Adrenal gland (tissue), 12 donors: Measurements from ENCODE around the gene TMUB2. TPM values are rescaled to one million over a fixed set of nuclear protein-coding genes. Genes with fewer than 3 reads are reported as not detected.

Experiments used
- DNase-seq, 7 donors: peaks; one replicate each; pipeline ENCODE4 v3.0.0-alpha.2; 2019 to 2020
- H3K27ac ChIP-seq, 5 donors: fragments of 200-600 bp; sonication (generic) in 4 of 5; 1 replicate in 3 of 5; 2 replicates in 2 of 5; pipeline versions ENCODE4 v1.5.1 to v1.8.0; 2016 to 2020; ENCODE audit warnings: mild to moderate bottlenecking in 1 of 5
- H3K27me3 ChIP-seq: fragments of 200-600 bp; 2 replicates; pipeline ENCODE4 v1.8.0; 2021
- H3K36me3 ChIP-seq, 2 donors: fragments of 200-600 bp; replicated peaks in 1 of 2; 1 replicate in 1 of 2; 2 replicates in 1 of 2; pipeline versions ENCODE4 v1.5.1 to v1.8.0; 2018 to 2022
- H3K4me1 ChIP-seq, 2 donors: fragments of 200-600 bp; replicated peaks in 1 of 2; 1 replicate in 1 of 2; 2 replicates in 1 of 2; pipeline versions ENCODE4 v1.5.1 to v1.8.0; 2018 to 2021
- H3K4me3 ChIP-seq, 4 donors: fragments of 200-600 bp; sonication (generic) in 3 of 4; one replicate each; pipeline ENCODE4 v1.5.1; 2016 to 2018
- H3K9me3 ChIP-seq, 3 donors: fragments of 200-600 bp; sonication (generic) in 1 of 3; replicated peaks in 1 of 3; 1 replicate in 2 of 3; 2 replicates in 1 of 3; pipeline versions ENCODE4 v1.5.1 to v1.8.0; 2016 to 2021
- POLR2A ChIP-seq, 2 donors: fragments of 450-650 bp; IDR thresholded peaks; one replicate each; pipeline ENCODE4 v1.6.1; 2017; ENCODE audit warnings: antibody characterized with exemption in 2 of 2, mild to moderate bottlenecking in 2 of 2, moderate library complexity in 1 of 2
- WGBS, 4 donors: extraction: QIAGEN DNeasy Blood & Tissue Kit in 2 of 4; methylation state at CpG; one replicate each; pipeline versions ENCODE4 v1.1.5 to v1.1.7; 2013 to 2017; 5-methylcytosine and 5-hydroxymethylcytosine counted together
- intact Hi-C, 2 donors: fragments of 100-400 bp; cut with DNase I; formaldehyde crosslinking; loops; one replicate each; pipeline versions ENCODE4 v1.14.1 to v1.15.0; 2022 to 2023
- polyA plus RNA-seq, 3 donors: library from polyadenylated mRNA; stranded (reverse); fragments of 200-250 nt in 2 of 3; fragments of 350-450 nt in 1 of 3; fragmentation: Illumina TruSeq in 1 of 3; extraction: RNeasy Lipid Tissue Mini Kit (QIAGEN cat#74804) in 1 of 3; gene quantifications; one replicate each; pipeline ENCODE4 v1.2.3, GENCODE V29; 2013 to 2014
- total RNA-seq, 9 donors: library from RNA; depleted of rRNA in 4 of 9; stranded (reverse); fragments of >200 nt in 4 of 9; fragments of 120-200 nt in 1 of 9; fragmentation: NEBNext Ultra II Directional in 1 of 9; extraction: Animal tissue kit (Norgen Biotek cat#: 25700) in 1 of 9; gene quantifications; one replicate each; pipeline versions ENCODE4 v1.1.0 to v1.2.4, GENCODE V29; 2013 to 2023
- TF ChIP-seq, protein P1 (sequence below), 6 experiments: fragments of 450-650 bp in 4 of 6; fragments of 200-600 bp in 2 of 6; sonication (generic) in 1 of 6; IDR thresholded peaks; 1 replicate in 5 of 6; 2 replicates in 1 of 6; pipeline versions ENCODE4 v1.5.1 to v1.8.0; 2016 to 2021; ENCODE audit warnings: antibody characterized with exemption in 6 of 6, mild to moderate bottlenecking in 2 of 6, moderate library complexity in 1 of 6
- donor health status: healthy with polysubstance abuse.
- donor health status: Bipolar disorder and iron deficiency.
- donor health status: DM: yes; HTN: yes; CAD: no.
- donor health status: DM: no; HTN: no; CAD: no.
- donor health status: DM: no; HTN: no; CAD: no.
- donor health status: DM: yes; HTN: yes; CAD: no.

TMUB2 gene
- total and polyA plus RNA-seq, 12 donors = 21.8 to 89.3 (median 40.3) TPM

- WGBS, 4 donors = 34 to 59% (median 56%) methylated on average over 10 to 17 of the region's 17 CpGs
Observed at GRCh38 chr17:44171931-44172455, 14.8 kb upstream of the TMUB2 start.

GRCh38 chr17:44174427-44174826, 12.3 kb upstream of the TMUB2 start:
- Histone ChIP-seq H3K9me3 (no peaks in the 10 kb centered on the region), H3K27me3 (no peaks in the 10 kb centered on the region), H3K27ac (no peak overlapping the region), H3K4me1 (peaks cover 0 to 18% of the 10 kb centered on the region in 2 donors), H3K4me3 (no peak overlapping the region), H3K36me3 (peaks cover 0 to 5% of the 10 kb centered on the region in 2 donors)
- TF ChIP-seq, protein P1, sequence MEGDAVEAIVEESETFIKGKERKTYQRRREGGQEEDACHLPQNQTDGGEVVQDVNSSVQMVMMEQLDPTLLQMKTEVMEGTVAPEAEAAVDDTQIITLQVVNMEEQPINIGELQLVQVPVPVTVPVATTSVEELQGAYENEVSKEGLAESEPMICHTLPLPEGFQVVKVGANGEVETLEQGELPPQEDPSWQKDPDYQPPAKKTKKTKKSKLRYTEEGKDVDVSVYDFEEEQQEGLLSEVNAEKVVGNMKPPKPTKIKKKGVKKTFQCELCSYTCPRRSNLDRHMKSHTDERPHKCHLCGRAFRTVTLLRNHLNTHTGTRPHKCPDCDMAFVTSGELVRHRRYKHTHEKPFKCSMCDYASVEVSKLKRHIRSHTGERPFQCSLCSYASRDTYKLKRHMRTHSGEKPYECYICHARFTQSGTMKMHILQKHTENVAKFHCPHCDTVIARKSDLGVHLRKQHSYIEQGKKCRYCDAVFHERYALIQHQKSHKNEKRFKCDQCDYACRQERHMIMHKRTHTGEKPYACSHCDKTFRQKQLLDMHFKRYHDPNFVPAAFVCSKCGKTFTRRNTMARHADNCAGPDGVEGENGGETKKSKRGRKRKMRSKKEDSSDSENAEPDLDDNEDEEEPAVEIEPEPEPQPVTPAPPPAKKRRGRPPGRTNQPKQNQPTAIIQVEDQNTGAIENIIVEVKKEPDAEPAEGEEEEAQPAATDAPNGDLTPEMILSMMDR (IDR thresholded peaks at IDR 0.05) = no peak
- TF ChIP-seq POLR2A (IDR thresholded peaks at IDR 0.05) = no peak
- intact Hi-C loops = no loop called here
- WGBS, 4 donors = 92 to 100% (median 97%) methylated on average over 2 of the region's 2 CpGs
- DNase-seq = no peak

More at GRCh38 chr17:44171931-44172455, 14.8 kb upstream of the TMUB2 start:
- H3K27ac ChIP-seq = no peak overlapping the region
- no peak for DNase-seq
- no peak overlapping the region for H3K4me3 ChIP-seq
- TF ChIP-seq, protein P1 (IDR thresholded peaks at IDR 0.05) = no peak
- no peak for TF ChIP-seq POLR2A (IDR thresholded peaks at IDR 0.05)
- H3K27me3 ChIP-seq = no peaks in the 10 kb centered on the region
- peaks cover 0 to 18% of the 10 kb centered on the region in 2 donors for H3K4me1 ChIP-seq
- no peaks in the 10 kb centered on the region for H3K36me3 ChIP-seq
- intact Hi-C loops = no loop called here
- H3K9me3 ChIP-seq = no peaks in the 10 kb centered on the region

DNA sequence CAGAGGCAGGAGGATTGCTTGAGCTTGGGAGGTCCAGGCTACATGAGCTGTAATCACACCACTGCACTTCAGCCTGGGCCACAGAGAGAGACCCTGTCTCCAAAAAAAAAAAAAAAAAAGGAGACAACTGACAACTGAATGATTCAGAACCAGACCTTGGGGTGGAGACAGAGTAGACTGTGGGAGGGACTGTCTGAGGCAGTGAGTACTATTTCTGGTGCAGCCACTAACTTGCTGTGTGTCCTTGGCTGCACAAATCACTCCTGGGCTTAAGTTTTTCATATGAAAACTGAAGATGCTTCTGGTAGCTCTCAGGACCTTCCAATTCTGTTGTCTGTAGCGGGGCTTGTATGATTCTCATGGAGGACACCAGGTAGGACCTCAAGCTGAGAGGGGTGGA, 10.5 kb upstream of the TMUB2 start:
- Histone ChIP-seq H3K27ac (no peak overlapping the region), H3K36me3 (peaks cover 0 to 5% of the 10 kb centered on the region in 2 donors), H3K4me1 (peaks cover 0 to 8% of the 10 kb centered on the region in 2 donors), H3K9me3 (no peaks in the 10 kb centered on the region), H3K4me3 (no peak overlapping the region), H3K27me3 (no peaks in the 10 kb centered on the region)
- 71 to 83% (median 78%) methylated on average over 1 of the region's 1 CpG for WGBS, 4 donors
- TF ChIP-seq, protein P1 (IDR thresholded peaks at IDR 0.05) = no peak
- TF ChIP-seq POLR2A (IDR thresholded peaks at IDR 0.05) = no peak
- intact Hi-C loops = no loop called here
- no peak for DNase-seq

DNA sequence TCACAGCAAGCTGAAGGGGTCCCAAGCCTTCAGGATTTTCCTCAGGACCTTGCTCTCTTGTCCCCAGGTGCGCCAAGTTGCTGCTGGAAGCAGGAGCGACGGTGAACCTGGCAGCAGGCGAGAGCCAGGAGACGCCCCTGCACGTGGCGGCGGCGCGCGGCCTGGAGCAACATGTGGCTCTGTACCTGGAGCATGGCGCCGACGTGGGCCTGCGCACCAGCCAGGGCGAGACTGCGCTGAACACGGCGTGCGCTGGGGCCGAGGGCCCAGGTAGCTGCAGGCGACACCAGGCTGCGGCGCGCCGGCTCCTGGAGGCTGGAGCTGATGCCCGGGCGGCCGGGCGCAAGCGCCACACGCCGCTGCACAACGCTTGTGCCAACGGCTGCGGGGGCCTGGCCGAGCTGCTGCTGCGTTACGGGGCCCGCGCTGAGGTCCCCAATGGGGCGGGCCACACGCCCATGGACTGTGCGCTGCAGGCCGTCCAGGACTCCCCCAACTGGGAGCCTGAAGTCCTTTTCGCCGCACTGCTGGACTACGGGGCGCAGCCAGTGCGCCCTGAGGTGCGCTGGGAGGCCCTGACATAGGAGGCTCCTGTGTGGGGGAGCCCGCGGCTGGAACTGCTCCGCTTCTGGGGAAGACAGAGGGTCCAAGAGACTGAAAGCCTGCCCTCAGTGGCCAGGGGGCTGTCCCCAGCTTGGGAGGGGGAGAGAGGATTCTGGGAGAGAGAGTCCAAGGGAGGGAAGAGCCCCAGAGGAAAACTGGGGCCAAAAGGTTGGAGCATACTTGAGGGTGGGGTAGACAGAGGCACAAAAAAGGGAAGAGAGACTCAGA, 9.9 kb upstream of the TMUB2 start:
- Histone ChIP-seq H3K27me3 (no peaks in the 10 kb centered on the region), H3K9me3 (no peaks in the 10 kb centered on the region), H3K4me3 (no peak overlapping the region), H3K4me1 (peaks cover 0 to 7% of the 10 kb centered on the region in 2 donors), H3K27ac (no peak overlapping the region), H3K36me3 (peaks cover 0 to 10% of the 10 kb centered on the region in 2 donors)
- WGBS, 4 donors = 85 to 92% (median 91%) methylated on average over 8 to 54 of the region's 54 CpGs
- intact Hi-C loops = no loop called here
- DNase-seq = no peak
- TF ChIP-seq, protein P1 (IDR thresholded peaks at IDR 0.05) = no peak
- no peak for TF ChIP-seq POLR2A (IDR thresholded peaks at IDR 0.05)
